Fibroblast of the conjunctiva (primary cell): ENCODE results near the gene CFAP74.

Source experiments
- DNase-seq: peaks from one replicate; pipeline ENCODE4 v3.0.0-alpha.2; 2010; ENCODE audit warnings: low read depth

The CFAP74 gene

GRCh38 chr1:2003541-2004131, at the start of gene CFAP74:
Gene CFAP74 (minus strand): TSS chr1:2003786. CDS start chr1:1990956, 12,830 bp downstream.
- peak; percentile 16 for DNase-seq

DNA sequence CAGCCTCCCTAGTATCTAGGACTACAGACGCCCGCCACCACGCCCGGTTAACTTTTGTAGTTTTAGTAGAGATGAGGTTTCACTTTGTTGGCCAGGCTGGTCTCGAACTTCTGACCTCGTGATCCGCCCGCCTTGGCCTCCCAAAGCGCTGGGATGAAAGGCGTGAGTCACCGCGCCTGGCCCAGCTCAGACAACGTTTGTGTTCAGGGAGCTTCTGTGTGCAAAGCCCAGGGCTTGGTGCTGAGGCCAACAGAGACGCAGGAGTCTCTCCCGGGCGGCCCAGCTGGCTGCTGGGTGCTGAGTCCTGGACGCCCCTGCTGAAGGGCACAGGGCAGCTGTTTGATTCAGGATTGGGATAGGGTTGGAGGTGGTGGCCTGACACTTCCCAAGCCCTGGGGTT, 49.6 kb upstream of the CFAP74 start:
- no peak for DNase-seq

GRCh38 chr1:2052756-2053155, 49.2 kb upstream of the CFAP74 start:
- DNase-seq: no peak

- no peak for DNase-seq
These were observed 48.6 kb upstream of the CFAP74 start for GRCh38 chr1:2052054-2052679.

DNA sequence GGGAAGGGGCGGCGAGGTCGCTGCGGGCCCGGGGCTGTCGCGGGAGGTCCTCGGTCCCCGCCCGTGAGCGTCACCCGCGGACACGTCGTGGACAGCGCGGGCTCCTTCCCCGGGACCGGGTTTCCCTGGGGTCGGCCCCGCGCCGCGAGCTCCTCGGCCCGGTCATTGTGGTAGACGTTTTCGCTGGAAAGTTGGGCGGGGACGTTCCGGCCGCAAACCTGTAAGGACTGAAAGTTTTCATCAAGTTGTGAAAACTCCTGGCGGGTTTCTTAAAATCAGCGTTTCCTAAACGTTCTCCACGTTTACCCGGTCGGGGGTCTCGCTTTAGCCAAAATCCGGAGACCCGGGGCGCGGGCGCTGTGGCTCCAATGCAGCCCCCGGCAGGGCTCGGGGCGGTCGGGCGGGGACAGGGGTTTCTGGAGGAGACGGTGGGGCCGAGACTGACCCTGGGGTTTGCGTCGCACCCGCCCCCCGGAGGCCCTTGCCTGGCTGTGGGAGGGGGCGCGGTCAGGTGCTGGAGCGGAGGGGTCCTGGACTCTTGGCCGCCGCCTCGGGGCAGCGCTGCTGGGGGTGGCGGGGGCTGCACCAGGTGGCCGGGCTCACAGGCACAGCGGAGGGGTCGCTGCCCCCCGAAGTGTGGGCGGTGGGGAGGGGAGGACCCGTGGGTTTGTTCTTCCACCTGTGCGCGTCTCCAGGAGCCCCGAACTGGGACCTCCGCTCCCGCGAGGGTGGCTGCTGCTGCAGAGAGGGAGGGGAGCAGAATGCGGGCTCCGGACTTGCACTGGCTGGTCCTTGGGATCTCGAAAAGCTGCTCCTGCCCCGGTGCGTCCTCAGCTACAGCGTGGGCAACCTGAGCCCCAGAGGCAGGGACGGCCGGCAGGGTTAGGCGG, 47.5 kb upstream of the CFAP74 start:
- DNase-seq: no peak

DNA sequence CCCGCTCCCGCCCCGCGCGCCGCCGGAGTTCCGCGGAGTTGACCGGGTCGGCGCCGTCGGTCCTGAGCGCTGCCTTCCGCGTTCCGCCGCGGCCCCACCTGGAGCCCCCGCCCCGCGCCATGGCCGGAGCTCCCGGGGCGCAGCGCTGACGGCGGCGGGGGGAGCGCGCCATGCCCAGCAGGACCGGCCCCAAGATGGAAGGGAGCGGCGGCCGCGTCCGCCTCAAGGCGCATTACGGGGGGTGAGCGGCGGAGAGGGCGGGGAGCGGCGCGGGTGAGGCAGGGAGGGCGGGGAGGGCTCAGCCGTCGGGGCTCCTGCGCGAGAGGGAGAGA, 46.8 kb upstream of the CFAP74 start:
- DNase-seq: no peak

GRCh38 chr1:2049718-2050431, 46.3 kb upstream of the CFAP74 start, which contains the start of gene PRKCZ:
Gene PRKCZ (plus strand): TSS chr1:2050411. CDS start chr1:2050631, 220 bp downstream.
- DNase-seq: no peak

GRCh38 chr1:2049225-2049717, 45.7 kb upstream of the CFAP74 start:
- no peak for DNase-seq

- DNase-seq: no peak
These were observed 44.5 kb upstream of the CFAP74 start for GRCh38 chr1:2047749-2048729.

- DNase-seq: no peak
These were observed 43.6 kb upstream of the CFAP74 start for GRCh38 chr1:2046953-2047748.

DNA sequence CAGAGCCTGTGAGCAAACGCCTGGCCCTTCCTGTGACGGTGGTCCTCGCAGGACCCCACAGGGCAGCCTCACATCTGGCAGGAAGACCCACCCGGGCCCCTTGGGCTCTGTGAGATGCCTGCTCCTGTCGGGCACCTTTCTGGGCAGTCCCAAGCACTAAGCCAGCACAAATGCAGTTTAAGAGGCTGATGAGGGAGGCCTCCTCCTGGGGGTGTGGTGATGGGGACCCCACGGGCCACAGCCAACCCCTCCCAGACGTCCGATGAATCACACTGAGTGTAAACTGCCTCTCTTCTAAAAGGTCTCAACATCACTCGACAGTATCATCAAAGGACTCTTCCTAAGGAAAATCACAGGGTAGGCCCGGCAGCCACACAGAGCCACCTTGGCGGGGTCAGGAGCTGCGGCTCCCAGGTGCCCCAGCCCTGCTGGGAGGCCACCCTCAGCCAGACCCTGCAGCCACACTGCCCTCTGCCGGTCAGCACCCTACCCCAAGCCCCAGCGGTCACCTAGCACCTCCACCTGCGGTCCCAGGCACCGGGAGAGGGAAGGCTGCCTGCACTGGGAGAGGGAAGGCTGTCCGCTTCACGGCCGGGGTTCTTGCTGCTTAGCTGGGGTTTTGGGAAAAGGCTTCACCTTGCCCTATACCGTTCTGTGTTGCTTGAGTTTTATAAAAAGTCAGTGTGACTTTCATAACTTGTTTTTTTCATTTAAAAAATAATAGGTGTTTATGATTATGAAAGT, 42.8 kb upstream of the CFAP74 start:
- DNase-seq: no peak

DNA sequence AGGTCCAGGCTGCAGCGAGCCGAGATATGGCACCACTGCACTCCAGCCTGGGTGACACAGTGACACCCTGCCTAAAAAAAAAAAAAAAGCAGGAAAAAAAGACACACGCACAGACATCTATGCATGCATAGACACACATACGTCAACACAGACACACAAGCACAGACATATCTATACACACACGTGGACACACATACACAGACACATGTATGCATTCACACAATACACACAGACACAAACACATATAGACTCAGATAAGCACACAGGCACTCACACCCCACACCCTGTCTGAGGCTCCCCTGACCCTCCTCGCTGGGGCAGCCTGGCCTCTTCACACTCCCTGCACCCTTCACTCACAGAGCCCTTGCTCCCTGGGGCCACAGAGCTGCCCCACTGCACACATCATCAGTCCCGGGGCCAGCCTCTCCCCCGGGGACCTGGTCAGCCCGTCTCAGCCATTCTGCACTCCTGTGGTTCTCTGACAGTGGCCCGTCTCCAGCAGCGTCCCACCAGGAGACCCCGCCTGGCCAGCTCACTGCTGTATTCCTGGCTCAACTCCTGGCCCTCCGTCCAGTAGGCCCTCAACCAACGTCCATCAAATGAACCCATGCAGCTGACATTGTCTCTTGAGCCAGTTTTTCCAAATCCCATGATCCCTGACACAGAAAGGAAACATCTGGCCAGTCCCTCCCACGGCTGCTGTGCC, 42.0 kb upstream of the CFAP74 start:
- DNase-seq: no peak

- DNase-seq: no peak
These were observed 41.1 kb upstream of the CFAP74 start for GRCh38 chr1:2044510-2045319.

DNA sequence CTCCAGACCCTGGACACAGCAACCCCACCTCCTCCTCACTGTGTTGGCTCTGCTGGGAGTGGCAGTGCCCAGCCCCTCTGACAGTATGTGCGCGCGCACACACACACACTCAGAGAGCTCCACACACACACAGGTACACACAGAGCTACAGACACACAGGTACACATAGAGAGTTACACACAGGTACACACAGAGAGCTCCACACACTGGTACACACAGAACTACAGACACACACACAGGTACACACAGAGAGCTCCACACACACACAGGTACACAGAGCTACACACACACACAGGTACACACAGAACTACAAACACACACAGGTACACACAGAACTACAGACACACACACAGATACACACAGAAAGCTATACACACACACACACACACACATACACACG, 40.3 kb upstream of the CFAP74 start:
- DNase-seq: no peak

DNA sequence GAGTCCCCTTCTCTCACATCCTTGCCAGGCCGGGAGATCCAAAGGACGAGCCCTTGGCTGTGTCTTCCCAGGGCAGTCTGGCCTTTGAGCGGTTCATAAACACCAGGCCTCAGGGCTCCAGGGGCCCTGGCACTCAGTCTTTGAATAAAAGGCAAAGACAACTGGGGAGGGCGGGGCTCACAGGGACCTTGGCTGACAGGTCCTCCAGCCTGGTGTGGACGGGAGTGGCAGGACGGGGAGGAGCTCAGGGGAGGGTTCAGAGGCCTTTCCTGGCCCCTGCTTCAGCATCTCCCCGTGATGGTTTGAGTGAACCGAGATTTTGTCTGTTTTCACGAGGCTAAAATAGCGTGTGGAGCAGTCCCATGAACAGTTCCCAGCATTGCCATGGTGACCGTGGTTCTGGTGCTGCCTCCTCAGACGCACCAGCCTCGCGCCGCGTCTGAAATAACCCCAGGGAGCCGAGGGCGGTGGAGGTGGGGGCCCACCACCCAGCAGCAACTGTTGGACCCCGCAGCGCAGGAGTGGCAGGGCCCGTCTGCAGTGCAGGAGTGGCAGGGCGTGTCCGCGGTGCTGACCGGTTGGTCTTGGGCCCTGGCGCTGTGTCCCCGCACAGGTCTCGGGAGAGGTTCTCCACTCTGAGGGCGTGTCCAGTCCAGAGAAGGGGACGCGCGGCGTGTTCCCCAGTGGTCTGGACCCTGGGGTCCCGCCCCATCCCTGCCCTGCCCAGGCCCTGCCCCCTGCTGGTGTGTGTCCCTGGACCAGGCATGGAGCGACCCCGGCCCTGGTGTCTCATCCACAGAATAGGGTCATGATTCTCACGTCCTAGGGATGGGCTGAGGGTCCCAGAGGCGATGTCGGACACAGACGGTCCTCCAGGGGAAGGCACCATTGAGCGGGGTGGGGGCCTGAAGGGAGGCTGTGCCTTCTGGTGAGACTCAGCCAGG, 39.5 kb upstream of the CFAP74 start:
- DNase-seq: no peak

DNA sequence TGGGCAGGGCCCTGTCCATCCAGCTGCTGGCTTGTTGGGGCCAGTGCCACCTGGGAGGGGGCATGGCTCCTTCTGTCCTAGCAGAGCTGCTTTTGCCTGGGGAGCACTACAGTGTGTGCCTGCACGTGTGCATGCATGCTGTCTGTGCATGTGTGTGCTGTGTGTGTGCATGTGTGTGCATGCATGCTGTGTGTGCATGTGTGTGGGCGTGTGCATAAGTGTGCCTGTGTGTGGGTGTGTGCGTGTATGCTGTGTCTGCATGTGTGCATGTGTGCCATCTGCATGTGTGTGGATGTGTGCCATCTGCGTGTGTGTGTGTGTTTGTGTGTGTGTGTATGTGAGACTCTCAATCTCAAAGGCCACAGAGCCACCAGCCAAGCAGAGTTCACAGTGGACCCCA, 38.3 kb upstream of the CFAP74 start:
- no peak for DNase-seq

- no peak for DNase-seq
These were observed 37.7 kb upstream of the CFAP74 start for GRCh38 chr1:2041305-2041704.
